H1 (cell line): ENCODE measurements around the gene TMC3. TPM values are rescaled to one million over a fixed set of nuclear protein-coding genes. Genes with fewer than 3 reads are reported as not detected.

Source experiments
- CTCF ChIA-PET: fragments of 300-600 bp; sonication (Branson Sonifier 250); formaldehyde crosslinking; loops from one replicate; lab custom pipeline; 2021; ENCODE audit not compliant: partially characterized antibody; lab: Charles Lee
- POLR2A ChIA-PET: fragments of 300-600 bp; sonication (Branson Sonifier 250); formaldehyde crosslinking; loops from one replicate; lab custom pipeline; 2021; ENCODE audit warnings: inconsistent platforms; ENCODE audit not compliant: partially characterized antibody; lab: Charles Lee
- DNase-seq, 2 experiments: peaks; one replicate each; pipeline versions ENCODE4 v3.0.0 to v3.0.0-alpha.2; 2010 to 2022; ENCODE audit warnings: low spot score in 2 of 2, low read depth in 1 of 2, mixed read lengths in 1 of 2
- FAIRE-seq: peaks from 2 replicates; lab custom pipeline; 2011; peaks lifted over from hg19 to GRCh38; lab: Jason Lieb, UNC
- H2AFZ ChIP-seq: 2 replicates; pipeline ENCODE4 v1.8.1; 2012; ENCODE audit warnings: low read length, inconsistent platforms
- H2AK5ac ChIP-seq: 2 replicates; pipeline ENCODE4 v1.6.1; 2013; ENCODE audit warnings: low read depth, low read length
- H2BK120ac ChIP-seq: replicated peaks from 2 replicates; pipeline ENCODE3; 2013; ENCODE audit warnings: low read depth, low read length, inconsistent platforms
- H2BK12ac ChIP-seq: 2 replicates; pipeline ENCODE4 v1.6.1; 2013; ENCODE audit warnings: low read depth, low read length
- H2BK15ac ChIP-seq: 2 replicates; pipeline ENCODE4 v1.6.1; 2013; ENCODE audit warnings: low read length
- H2BK20ac ChIP-seq: 2 replicates; pipeline ENCODE4 v1.6.1; 2013; ENCODE audit warnings: low read length
- H2BK5ac ChIP-seq: 2 replicates; pipeline ENCODE4 v1.6.1; 2013; ENCODE audit warnings: low read depth, low read length
- H3K14ac ChIP-seq: 2 replicates; pipeline ENCODE4 v1.6.1; 2013; ENCODE audit warnings: inconsistent platforms; ENCODE audit not compliant: insufficient read length
- H3K18ac ChIP-seq: 2 replicates; pipeline ENCODE4 v1.6.1; 2013; ENCODE audit warnings: low read length; ENCODE audit errors: extremely low read depth
- H3K23ac ChIP-seq: 2 replicates; pipeline ENCODE4 v1.6.1; 2013; ENCODE audit warnings: inconsistent platforms; ENCODE audit not compliant: insufficient read length
- H3K23me2 ChIP-seq: 2 replicates; pipeline ENCODE4 v1.6.1; 2013; ENCODE audit warnings: low read depth, low read length
- H3K27ac ChIP-seq: 2 replicates; pipeline ENCODE4 v1.6.1; 2011; ENCODE audit warnings: low read depth, low read length, inconsistent platforms
- H3K27me3 ChIP-seq, 4 experiments: replicated peaks in 1 of 4; 1 replicate in 1 of 4; 2 replicates in 3 of 4; pipeline versions ENCODE4 v1.6.1 to v1.8.1; 2011 to 2013; ENCODE audit warnings: low read length in 3 of 4, mild to moderate bottlenecking in 3 of 4, inconsistent platforms in 2 of 4, mixed read lengths in 2 of 4, moderate library complexity in 1 of 4; ENCODE audit not compliant: control insufficient read depth in 3 of 4, insufficient read depth in 3 of 4; ENCODE audit errors: extremely low read depth in 1 of 4
- H3K36me3 ChIP-seq, 4 experiments: 2 replicates each; pipeline versions ENCODE4 v1.6.1 to v1.8.1; 2011 to 2013; ENCODE audit warnings: mild to moderate bottlenecking in 4 of 4, low read length in 3 of 4, moderate library complexity in 2 of 4, control low read depth in 1 of 4, inconsistent platforms in 1 of 4; ENCODE audit not compliant: insufficient read depth in 4 of 4, control insufficient read depth in 2 of 4
- H3K4ac ChIP-seq: replicated peaks from 2 replicates; pipeline ENCODE3; 2013; ENCODE audit warnings: low read length, low read depth, mixed read lengths, inconsistent platforms; ENCODE audit not compliant: insufficient read length
- H3K4me1 ChIP-seq, 4 experiments: replicated peaks in 1 of 4; 1 replicate in 1 of 4; 2 replicates in 3 of 4; pipeline versions ENCODE4 v1.6.1 to v1.8.1; 2011 to 2013; ENCODE audit warnings: low read length in 3 of 4, inconsistent platforms in 2 of 4, mixed read lengths in 1 of 4; ENCODE audit not compliant: insufficient read depth in 4 of 4, control insufficient read depth in 3 of 4
- H3K4me2 ChIP-seq, 2 experiments: 2 replicates each; pipeline versions ENCODE4 v1.6.1 to v1.8.1; 2011 to 2013; ENCODE audit warnings: low read depth in 2 of 2, low read length in 2 of 2, control low read depth in 1 of 2, inconsistent platforms in 1 of 2, mild to moderate bottlenecking in 1 of 2; ENCODE audit not compliant: insufficient read depth in 1 of 2
- H3K4me3 ChIP-seq, 4 experiments: fragments of 200-600, 300-600 bp in 1 of 4; sonication (generic), shearing (Covaris generic), sonication (Bioruptor Twin) in 1 of 4; 2 replicates each; pipeline versions ENCODE4 v1.5.1 to v1.8.1; 2011 to 2016; ENCODE audit warnings: low read length in 4 of 4, low read depth in 3 of 4, control low read depth in 2 of 4, inconsistent platforms in 2 of 4, mild to moderate bottlenecking in 2 of 4, mixed read lengths in 1 of 4, moderate library complexity in 1 of 4; ENCODE audit not compliant: insufficient read depth in 2 of 4; ENCODE audit errors: extremely low read depth in 1 of 4
- H3K56ac ChIP-seq: replicated peaks from 2 replicates; pipeline ENCODE3; 2013; ENCODE audit warnings: low read depth, mild to moderate bottlenecking, mixed read lengths, low read length, inconsistent platforms; ENCODE audit not compliant: insufficient read length
- H3K79me1 ChIP-seq: 2 replicates; pipeline ENCODE4 v1.6.1; 2013; ENCODE audit warnings: low read depth, low read length, control low read depth
- H3K79me2 ChIP-seq, 2 experiments: 2 replicates each; pipeline versions ENCODE4 v1.6.1 to v1.8.1; 2012 to 2013; ENCODE audit warnings: low read length in 2 of 2, mild to moderate bottlenecking in 2 of 2, inconsistent platforms in 1 of 2; ENCODE audit not compliant: insufficient read depth in 2 of 2, control insufficient read depth in 1 of 2
- H3K9ac ChIP-seq, 4 experiments: replicated peaks in 1 of 4; 1 replicate in 1 of 4; 2 replicates in 3 of 4; pipeline versions ENCODE4 v1.6.1 to v1.8.1; 2011 to 2013; ENCODE audit warnings: low read depth in 3 of 4, low read length in 3 of 4, control low read depth in 2 of 4, mild to moderate bottlenecking in 2 of 4, moderate library complexity in 2 of 4, inconsistent platforms in 1 of 4; ENCODE audit errors: extremely low read depth in 1 of 4
- H3K9me3 ChIP-seq, 2 experiments: 2 replicates each; pipeline versions ENCODE4 v1.6.1 to v1.8.1; 2012 to 2013; ENCODE audit warnings: mild to moderate bottlenecking in 2 of 2, moderate library complexity in 2 of 2, control low read depth in 1 of 2, inconsistent platforms in 1 of 2, low read depth in 1 of 2, low read length in 1 of 2, mixed read lengths in 1 of 2; ENCODE audit not compliant: insufficient read depth in 2 of 2
- H4K20me1 ChIP-seq, 2 experiments: replicated peaks in 1 of 2; 2 replicates each; pipeline versions ENCODE3 to v1.8.1; 2011 to 2013; ENCODE audit warnings: inconsistent platforms in 2 of 2, low read length in 2 of 2, mild to moderate bottlenecking in 1 of 2; ENCODE audit not compliant: insufficient read depth in 2 of 2, control insufficient read depth in 1 of 2
- H4K5ac ChIP-seq: 2 replicates; pipeline ENCODE4 v1.6.1; 2013; ENCODE audit warnings: low read length, low read depth, mixed read lengths, inconsistent platforms; ENCODE audit not compliant: insufficient read length
- H4K8ac ChIP-seq: 2 replicates; pipeline ENCODE4 v1.8.0; 2013; ENCODE audit warnings: mild to moderate bottlenecking, moderate library complexity, low read length, inconsistent platforms; ENCODE audit not compliant: insufficient read depth; ENCODE audit errors: extremely low read depth
- H4K91ac ChIP-seq: replicated peaks from 2 replicates; pipeline ENCODE3; 2013; ENCODE audit warnings: low read length, mixed read lengths, inconsistent platforms; ENCODE audit not compliant: insufficient read length
- BACH1 ChIP-seq: IDR thresholded peaks from 2 replicates; pipeline ENCODE4 v1.6.1; 2012; ENCODE audit warnings: low read length, improper control_type of control experiment
- CBX5 ChIP-seq: fragments of 300-800, 300-1000 bp; sonication (generic); IDR thresholded peaks from 2 replicates; pipeline ENCODE4 v1.7.1; 2016; ENCODE audit warnings: antibody characterized with exemption, low read length, low read depth
- CHD2 ChIP-seq: IDR thresholded peaks from 2 replicates; pipeline ENCODE4 v1.6.1; 2012; ENCODE audit warnings: low read length, improper control_type of control experiment
- EGR1 ChIP-seq: IDR thresholded peaks from 2 replicates; pipeline ENCODE4 v1.6.1; 2011; ENCODE audit warnings: low read depth, low read length, borderline replicate concordance
- GABPA ChIP-seq: IDR thresholded peaks from 2 replicates; pipeline ENCODE4 v1.6.1; 2011; ENCODE audit warnings: mild to moderate bottlenecking, low read length, moderate library complexity, borderline replicate concordance; ENCODE audit not compliant: insufficient read depth
- TAF1 ChIP-seq: IDR thresholded peaks from 2 replicates; pipeline ENCODE4 v1.6.1; 2011; ENCODE audit warnings: mild to moderate bottlenecking, low read depth, low read length
- WGBS, 2 experiments: shearing (Covaris generic) in 1 of 2; methylation state at CpG; one replicate each; pipeline versions ENCODE4 v1.1.6 to v1.1.7; 2013 to 2015; ENCODE audit warnings: low lambda C conversion rate in 2 of 2, mixed read lengths in 2 of 2, inconsistent platforms in 1 of 2, low coverage in 1 of 2, missing lambda C conversion rate in 1 of 2; ENCODE audit not compliant: insufficient replicate concordance in 2 of 2, insufficient coverage in 1 of 2, insufficient read length in 1 of 2; ENCODE audit errors: extremely low coverage in 1 of 2, missing lambda C conversion rate in 1 of 2; 5-methylcytosine and 5-hydroxymethylcytosine counted together
- polyA plus RNA-seq, 7 experiments: library from polyadenylated mRNA; depleted of rRNA in 3 of 7; stranded (reverse) in 5 of 7; unstranded in 2 of 7; fragments of >200 nt in 5 of 7; fragments of 200-250 nt in 2 of 7; gene quantifications; 1 replicate in 5 of 7; 2 replicates in 1 of 7; 4 replicates in 1 of 7; pipeline versions ENCODE4 v1.2.1 to v1.2.3, GENCODE V29; 2011 to 2013; ENCODE audit warnings: missing spikeins in 2 of 7, mixed read lengths in 2 of 7
- total RNA-seq: library from RNA; stranded (reverse); fragmentation: NEBNext Ultra II Directional; extraction: Animal tissue kit (Norgen Biotek cat#: 25700); gene quantifications from 2 replicates; pipeline ENCODE4 v1.2.1, GENCODE V29; 2021

TMC3 gene
- total and polyA plus RNA-seq, 2 of the 8 experiments (the other 6 are each of a cell fraction or from before 2014, with no cell fraction given), result not detected

GRCh38 chr15:81329446-81329845 is 44.6 kb downstream of the TMC3 start:
- H3K4ac ChIP-seq, result no peak overlapping the region
- no peaks in the 10 kb centered on the region for H3K36me3 ChIP-seq
- ChIA-PET POLR2A (interaction anchor here (0.7 kb wide), 1 partner anchor 461 kb away, joined by 3 read pairs; no protein-coding TSS in a partner anchor), CTCF (interaction anchor here (0.7 to 1.6 kb wide), 2 partner anchors 13 to 28 kb away, joined by 3 read pairs; no protein-coding TSS in a partner anchor)
- no peak for FAIRE-seq
- H2BK15ac ChIP-seq, result no peak overlapping the region
- H4K20me1 ChIP-seq, result no peaks in the 10 kb centered on the region
- no peak overlapping the region for H3K56ac ChIP-seq
- peaks cover 0 to 3% (median 2%) of the 10 kb centered on the region in 4 experiments; a peak in 4 of 7 replicates for H3K4me1 ChIP-seq
- no peaks in the 10 kb centered on the region for H3K79me1 ChIP-seq
- H3K18ac ChIP-seq, result no peak overlapping the region
- H2BK12ac ChIP-seq, result no peak overlapping the region
- TF ChIP-seq EGR1, result no peak
- no peak for TF ChIP-seq TAF1
- TF ChIP-seq CHD2, result no peak
- no peak for TF ChIP-seq CBX5
- no peak for TF ChIP-seq GABPA
- TF ChIP-seq BACH1, result no peak
- no peak overlapping the region for H3K4me3 ChIP-seq
- H3K79me2 ChIP-seq, result no peaks in the 10 kb centered on the region
- H3K9me3 ChIP-seq, result no peaks in the 10 kb centered on the region
- no peak overlapping the region for H2AFZ ChIP-seq
- H2BK5ac ChIP-seq, result no peak overlapping the region
- H2AK5ac ChIP-seq, result no peak overlapping the region
- no peak overlapping the region for H3K27ac ChIP-seq
- H3K9ac ChIP-seq, result no peak overlapping the region
- no peak overlapping the region for H3K4me2 ChIP-seq
- H4K8ac ChIP-seq, result no peak overlapping the region
- no peak for DNase-seq
- H2BK120ac ChIP-seq, result no peak overlapping the region
- H2BK20ac ChIP-seq, result no peak overlapping the region
- H3K14ac ChIP-seq, result no peak overlapping the region
- no peak overlapping the region for H3K23ac ChIP-seq
- 0 out of 7 replicates have a peak, but pooled peaks cover 0 to 3% (median 0%) of the 10 kb centered on the region in 4 experiments for H3K27me3 ChIP-seq
- 91% methylated on average over 2 of the region's 2 CpGs; no CpG with 5 or more reads in 1 of the 2 experiments for WGBS, 2 experiments
- peaks cover 3% of the 10 kb centered on the region; the same call in 1 of the 2 replicates for H3K23me2 ChIP-seq
- H4K5ac ChIP-seq, result no peak overlapping the region
- H4K91ac ChIP-seq, result no peak overlapping the region
